PC-9 (cell line): ENCODE measurements around the gene RND3.

ENCODE experiments used
- CTCF ChIP-seq: fragments of 200-600 bp; sonication (generic); conservative IDR thresholded peaks from 2 replicates; pipeline ENCODE4 v1.6.1; 2017; ENCODE audit warnings: mixed run types, antibody characterized with exemption, mild to moderate bottlenecking, moderate library complexity
- EZH2 ChIP-seq: fragments of 200-600 bp; sonication (generic); IDR thresholded peaks from 2 replicates; pipeline ENCODE4 v1.8.0; 2017; ENCODE audit warnings: antibody characterized with exemption, low read depth

GRCh38 chr2:150485114-150485870 is 2.2 kb downstream of the RND3 start:
- TF ChIP-seq CTCF (no peak), EZH2 (no peak)
